ENCODE data around the gene SPDYE4.

Gene SPDYE4

DNA sequence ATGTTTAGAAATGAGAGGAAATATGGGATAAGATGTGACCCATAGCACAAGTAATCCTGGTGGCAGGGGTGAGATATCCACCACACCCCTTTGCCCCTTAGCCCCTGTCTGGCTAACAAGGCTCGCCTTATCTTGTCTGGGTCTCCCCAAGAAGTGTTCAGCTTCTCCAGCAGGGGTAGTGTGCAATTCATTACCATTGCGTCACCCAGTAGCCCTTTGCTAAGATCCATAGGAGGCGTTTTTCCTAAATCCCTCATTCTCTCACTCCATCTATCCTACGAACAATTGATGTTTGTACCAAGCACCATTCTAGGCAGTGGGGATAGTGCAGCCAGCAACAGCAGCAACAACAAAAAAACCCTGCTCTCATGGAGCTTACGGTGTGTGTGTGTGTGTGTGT, 44.5 kb downstream of the SPDYE4 start:
- no peak for DNase-seq

- DNase-seq: no peak
Observed at GRCh38 chr17:8713315-8713714, 45.0 kb downstream of the SPDYE4 start.

- no peak for DNase-seq
Observed at GRCh38 chr17:8712698-8713097, 45.6 kb downstream of the SPDYE4 start.

DNA sequence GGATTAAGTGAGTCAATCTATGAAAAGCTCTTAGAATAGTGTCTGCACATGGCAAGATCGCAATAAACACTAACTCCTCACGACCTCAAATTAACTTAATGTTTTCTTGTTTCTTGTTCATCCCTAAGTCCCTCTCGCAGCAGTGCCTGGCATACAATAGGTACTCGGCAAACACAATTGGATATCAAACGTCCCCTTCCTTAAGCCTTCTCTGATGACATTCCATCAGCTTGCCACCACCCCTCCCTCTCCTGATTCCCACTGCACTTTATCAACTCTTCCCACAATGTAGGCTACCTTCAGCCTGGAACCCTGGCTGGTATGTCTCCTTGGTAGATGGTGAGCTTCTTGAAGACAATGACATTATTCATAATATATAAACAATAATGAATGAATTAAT, 47.1 kb downstream of the SPDYE4 start:
- DNase-seq: no peak

- DNase-seq: no peak
Observed at GRCh38 chr17:8710813-8711212, 47.5 kb downstream of the SPDYE4 start.

GRCh38 chr17:8709006-8709405, 49.3 kb downstream of the SPDYE4 start:
- no peak for DNase-seq

- no peak for DNase-seq
Observed at GRCh38 chr17:8708025-8708461, 50.3 kb downstream of the SPDYE4 start.

GRCh38 chr17:8707332-8708024, 50.9 kb downstream of the SPDYE4 start:
- DNase-seq: no peak

- DNase-seq: no peak
Observed at GRCh38 chr17:8706431-8706830, 51.9 kb downstream of the SPDYE4 start.

- DNase-seq: no peak
Observed at GRCh38 chr17:8705427-8705826, 52.9 kb downstream of the SPDYE4 start.

GRCh38 chr17:8703001-8703400, 55.3 kb downstream of the SPDYE4 start:
- DNase-seq: no peak

DNA sequence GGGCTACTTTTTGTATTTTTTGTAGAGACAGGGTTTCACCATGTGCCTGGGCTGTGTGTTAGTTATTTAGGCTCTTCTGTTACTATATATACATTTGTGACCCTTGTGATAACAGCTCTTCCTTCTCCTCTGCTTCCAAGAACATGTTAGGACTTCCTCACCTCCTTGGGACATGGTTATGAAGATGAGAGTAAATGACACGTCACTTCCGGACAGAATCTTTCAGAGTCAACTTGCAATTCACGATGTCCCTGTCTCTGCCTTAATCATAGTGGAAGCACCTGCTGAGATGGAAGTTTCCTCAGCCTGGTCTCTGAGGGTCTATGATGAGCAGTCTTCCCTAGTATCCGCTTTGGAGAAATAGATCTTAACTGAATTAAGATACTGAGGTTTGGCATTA, 56.6 kb downstream of the SPDYE4 start:
- DNase-seq: no peak

- no peak for DNase-seq
Observed at GRCh38 chr17:8701221-8701620, 57.1 kb downstream of the SPDYE4 start.

Measured in anterior cingulate cortex (tissue), 58 donors.